Keratinocyte (primary cell): ENCODE data around the gene ARMC8.

Experiments used
- CTCF ChIP-seq, 3 experiments: IDR thresholded peaks in 1 of 3; conservative IDR thresholded peaks in 1 of 3; optimal IDR thresholded peaks in 1 of 3; 2 replicates in 2 of 3; 3 replicates in 1 of 3; pipeline versions ENCODE3 to v1.5.1; 2011; ENCODE audit warnings: low read length in 3 of 3, mild to moderate bottlenecking in 3 of 3, moderate library complexity in 2 of 3, control low read depth in 1 of 3, inconsistent platforms in 1 of 3; ENCODE audit not compliant: insufficient read depth in 2 of 3; ENCODE audit errors: extremely low read depth in 1 of 3
- EZH2 ChIP-seq: IDR thresholded peaks from one replicate; pipeline ENCODE4 v1.6.1; 2012; ENCODE audit warnings: inconsistent platforms, mild to moderate bottlenecking, low read length, moderate library complexity

GRCh38 chr3:138200424-138200823 is 13.3 kb downstream of the ARMC8 start:
- no peak for TF ChIP-seq CTCF (optimal IDR thresholded peaks at IDR 0.05 in 1 of 3, IDR thresholded peaks at IDR 0.05 in 1 of 3, conservative IDR thresholded peaks at IDR 0.05 in 1 of 3; ENCODE audit: extremely low read depth in 1 of 3, insufficient read depth in 2 of 3, low read length in 3 of 3)
- TF ChIP-seq EZH2 = no peak
